Measurements from ENCODE around the gene VKORC1L1. TPM values are rescaled to one million over a fixed set of nuclear protein-coding genes. Genes with fewer than 3 reads are reported as not detected.
A peak's percentile ranks its signal among the peaks of the same experiment; 100 is the strongest.

Gene VKORC1L1
- total and polyA plus RNA-seq, 9 of the 15 experiments (the other 6 are each of a cell fraction or from before 2014, with no cell fraction given), result 6.8 to 36.5 (median 19.3) TPM

DNA sequence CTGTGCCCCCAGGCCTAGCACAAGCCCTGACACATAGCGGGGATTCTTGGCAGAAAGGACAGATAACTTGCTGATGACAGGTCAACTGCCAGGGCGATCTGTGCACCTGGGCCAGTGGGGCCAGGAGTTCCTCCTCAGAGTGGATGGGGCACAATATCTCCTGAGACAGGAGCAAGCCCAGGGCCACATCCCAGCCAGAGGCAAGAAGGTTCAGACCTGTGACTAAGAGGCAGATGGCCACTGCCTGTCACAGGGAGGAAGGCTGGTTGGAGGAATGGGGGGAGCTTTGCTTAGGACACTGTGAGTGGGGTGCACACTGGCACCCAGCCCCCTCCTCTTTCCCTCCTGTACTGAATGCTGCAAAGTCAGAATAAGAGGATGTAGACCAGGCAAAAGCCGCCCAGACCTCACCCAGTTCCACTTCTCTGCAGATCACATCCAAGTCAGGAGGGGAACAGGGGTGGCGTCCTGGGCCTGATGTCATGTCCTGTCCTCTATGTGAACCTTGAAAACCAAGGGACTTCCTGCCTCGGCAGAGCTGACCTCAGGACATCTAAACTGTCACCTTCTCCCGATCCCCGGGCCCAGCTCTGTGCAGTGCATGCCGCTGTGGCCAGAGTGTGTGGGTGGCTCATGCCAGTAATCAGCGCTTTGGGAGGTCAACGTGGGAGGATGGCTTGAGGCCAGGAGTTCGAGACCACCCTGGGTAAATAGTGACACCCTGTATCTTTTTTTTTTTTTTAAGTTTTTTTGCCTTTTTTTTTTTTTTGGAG lies 107.8 kb downstream of the VKORC1L1 start (continued):
- TF ChIP-seq ZFP1 (CRISPR knock-in tag; IDR thresholded peaks at IDR 0.05) (no peak), CREB1 (IDR thresholded peaks at IDR 0.05) (peak; percentile 63), CREB1 (CRISPR knock-in tag; IDR thresholded peaks at IDR 0.05) (peak; percentile 56; the same call in 1 of the 2 replicates), ZNF23 (CRISPR knock-in tag; IDR thresholded peaks at IDR 0.05) (no peak), RBM15 (IDR thresholded peaks at IDR 0.05; ENCODE audit: insufficient read depth, low read length) (no peak), MCM3 (IDR thresholded peaks at IDR 0.05) (no peak), JUNB (CRISPR knock-in tag; conservative IDR thresholded peaks at IDR 0.05) (no peak), POLR2AphosphoS2 (IDR thresholded peaks at IDR 0.05; ENCODE audit: low read length) (no peak), ZBTB49 (CRISPR knock-in tag; IDR thresholded peaks at IDR 0.05; ENCODE audit: borderline replicate concordance) (no peak), CXXC5 (CRISPR knock-in tag; IDR thresholded peaks at IDR 0.05) (0 out of 2 replicates have a peak, but pooled peaks have one; percentile 11)
- TF ChIP-seq, protein P1, sequence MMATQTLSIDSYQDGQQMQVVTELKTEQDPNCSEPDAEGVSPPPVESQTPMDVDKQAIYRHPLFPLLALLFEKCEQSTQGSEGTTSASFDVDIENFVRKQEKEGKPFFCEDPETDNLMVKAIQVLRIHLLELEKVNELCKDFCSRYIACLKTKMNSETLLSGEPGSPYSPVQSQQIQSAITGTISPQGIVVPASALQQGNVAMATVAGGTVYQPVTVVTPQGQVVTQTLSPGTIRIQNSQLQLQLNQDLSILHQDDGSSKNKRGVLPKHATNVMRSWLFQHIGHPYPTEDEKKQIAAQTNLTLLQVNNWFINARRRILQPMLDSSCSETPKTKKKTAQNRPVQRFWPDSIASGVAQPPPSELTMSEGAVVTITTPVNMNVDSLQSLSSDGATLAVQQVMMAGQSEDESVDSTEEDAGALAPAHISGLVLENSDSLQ (IDR thresholded peaks at IDR 0.05), result peak; percentile 30; the same call in 1 of the 2 replicates
- TF ChIP-seq, protein P2, sequence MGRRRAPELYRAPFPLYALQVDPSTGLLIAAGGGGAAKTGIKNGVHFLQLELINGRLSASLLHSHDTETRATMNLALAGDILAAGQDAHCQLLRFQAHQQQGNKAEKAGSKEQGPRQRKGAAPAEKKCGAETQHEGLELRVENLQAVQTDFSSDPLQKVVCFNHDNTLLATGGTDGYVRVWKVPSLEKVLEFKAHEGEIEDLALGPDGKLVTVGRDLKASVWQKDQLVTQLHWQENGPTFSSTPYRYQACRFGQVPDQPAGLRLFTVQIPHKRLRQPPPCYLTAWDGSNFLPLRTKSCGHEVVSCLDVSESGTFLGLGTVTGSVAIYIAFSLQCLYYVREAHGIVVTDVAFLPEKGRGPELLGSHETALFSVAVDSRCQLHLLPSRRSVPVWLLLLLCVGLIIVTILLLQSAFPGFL (CRISPR knock-in tag; IDR thresholded peaks at IDR 0.05), result no peak
- TF ChIP-seq, protein P3, sequence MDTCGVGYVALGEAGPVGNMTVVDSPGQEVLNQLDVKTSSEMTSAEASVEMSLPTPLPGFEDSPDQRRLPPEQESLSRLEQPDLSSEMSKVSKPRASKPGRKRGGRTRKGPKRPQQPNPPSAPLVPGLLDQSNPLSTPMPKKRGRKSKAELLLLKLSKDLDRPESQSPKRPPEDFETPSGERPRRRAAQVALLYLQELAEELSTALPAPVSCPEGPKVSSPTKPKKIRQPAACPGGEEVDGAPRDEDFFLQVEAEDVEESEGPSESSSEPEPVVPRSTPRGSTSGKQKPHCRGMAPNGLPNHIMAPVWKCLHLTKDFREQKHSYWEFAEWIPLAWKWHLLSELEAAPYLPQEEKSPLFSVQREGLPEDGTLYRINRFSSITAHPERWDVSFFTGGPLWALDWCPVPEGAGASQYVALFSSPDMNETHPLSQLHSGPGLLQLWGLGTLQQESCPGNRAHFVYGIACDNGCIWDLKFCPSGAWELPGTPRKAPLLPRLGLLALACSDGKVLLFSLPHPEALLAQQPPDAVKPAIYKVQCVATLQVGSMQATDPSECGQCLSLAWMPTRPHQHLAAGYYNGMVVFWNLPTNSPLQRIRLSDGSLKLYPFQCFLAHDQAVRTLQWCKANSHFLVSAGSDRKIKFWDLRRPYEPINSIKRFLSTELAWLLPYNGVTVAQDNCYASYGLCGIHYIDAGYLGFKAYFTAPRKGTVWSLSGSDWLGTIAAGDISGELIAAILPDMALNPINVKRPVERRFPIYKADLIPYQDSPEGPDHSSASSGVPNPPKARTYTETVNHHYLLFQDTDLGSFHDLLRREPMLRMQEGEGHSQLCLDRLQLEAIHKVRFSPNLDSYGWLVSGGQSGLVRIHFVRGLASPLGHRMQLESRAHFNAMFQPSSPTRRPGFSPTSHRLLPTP (IDR thresholded peaks at IDR 0.05; ENCODE audit: borderline replicate concordance, extremely low read depth, insufficient read length), result peak; percentile 39
